HG03066 (cell line): ENCODE measurements around the gene SOAT2.
"Not testable (repeated sequence)": the region's sequence is repeated elsewhere in the genome, so short reads cannot be mapped to it uniquely, and the experiment has no call there.

ENCODE experiments used
- ATAC-seq: cut with Tn5 transposase; IDR thresholded peaks from one replicate; pipeline ENCODE4 v1.9.1; 2021; ENCODE audit warnings: low read depth; ENCODE audit not compliant: unreplicated experiment

The SOAT2 gene

GRCh38 chr12:53101931-53102781 lies 1.1 kb upstream of the SOAT2 start:
- no peak for ATAC-seq

- no peak for ATAC-seq
These were observed 597 bp downstream of the SOAT2 start for GRCh38 chr12:53103860-53104305.

GRCh38 chr12:53105256-53105655 lies 2.0 kb downstream of the SOAT2 start:
- ATAC-seq, result no peak

- no peak for ATAC-seq
These were observed 2.6 kb downstream of the SOAT2 start for GRCh38 chr12:53105712-53106439.

GRCh38 chr12:53107122-53107521 lies 3.8 kb downstream of the SOAT2 start:
- ATAC-seq, result no peak

- ATAC-seq, result not testable (repeated sequence)
These were observed 9.1 kb downstream of the SOAT2 start for GRCh38 chr12:53112431-53112830.

GRCh38 chr12:53113136-53113705 lies 9.9 kb downstream of the SOAT2 start:
- ATAC-seq, result no peak

- ATAC-seq, result no peak
These were observed 10.7 kb downstream of the SOAT2 start for GRCh38 chr12:53113951-53114350.

GRCh38 chr12:53115112-53115890 lies 12.0 kb downstream of the SOAT2 start:
- ATAC-seq, result no peak

- ATAC-seq, result no peak
These were observed 12.8 kb downstream of the SOAT2 start for GRCh38 chr12:53115891-53116648.

- no peak for ATAC-seq
These were observed 15.5 kb downstream of the SOAT2 start for GRCh38 chr12:53118751-53119300.

- no peak for ATAC-seq
These were observed 17.6 kb downstream of the SOAT2 start for GRCh38 chr12:53120685-53121525.

GRCh38 chr12:53122961-53123468 lies 19.7 kb downstream of the SOAT2 start:
- ATAC-seq, result no peak

- no peak for ATAC-seq
These were observed 20.5 kb downstream of the SOAT2 start for GRCh38 chr12:53123578-53124351.

GRCh38 chr12:53124352-53124723 lies 21.1 kb downstream of the SOAT2 start:
- no peak for ATAC-seq

GRCh38 chr12:53127169-53127568 lies 23.9 kb downstream of the SOAT2 start:
- ATAC-seq, result no peak

- no peak for ATAC-seq
These were observed 25.7 kb downstream of the SOAT2 start for GRCh38 chr12:53128780-53129569.
